ENCODE results near the gene RND3.

RND3 gene

GRCh38 chr2:150494234-150494945, 6.9 kb upstream of the RND3 start:
- H3K36me3 ChIP-seq (ENCODE audit: control insufficient read depth in 1 of 2, insufficient read depth in 2 of 2, low read length in 2 of 2) = no peaks in the 10 kb centered on the region
- no peak overlapping the region for H3K27ac ChIP-seq (ENCODE audit: low read depth, low read length)
- H3K4me3 ChIP-seq (ENCODE audit: low read depth in 1 of 2, low read length in 2 of 2) = no peak overlapping the region
- no peaks in the 10 kb centered on the region for H3K4me1 ChIP-seq (ENCODE audit: control insufficient read depth in 1 of 2, insufficient read depth in 2 of 2, low read length in 2 of 2)
- H3K27me3 ChIP-seq (ENCODE audit: control insufficient read depth in 1 of 2, insufficient read depth in 2 of 2, low read length in 2 of 2) = no peaks in the 10 kb centered on the region
- no peaks in the 10 kb centered on the region for H3K9me3 ChIP-seq (ENCODE audit: control insufficient read depth in 1 of 2, low read length in 2 of 2)
- no peak overlapping the region for H3K9ac ChIP-seq (ENCODE audit: low read depth in 1 of 2, low read length in 2 of 2)

- Histone ChIP-seq H3K36me3 (ENCODE audit: control insufficient read depth in 1 of 2, insufficient read depth in 2 of 2, low read length in 2 of 2) (no peaks in the 10 kb centered on the region), H3K27ac (ENCODE audit: low read depth, low read length) (no peak overlapping the region), H3K9ac (ENCODE audit: low read depth in 1 of 2, low read length in 2 of 2) (no peak overlapping the region), H3K4me3 (ENCODE audit: low read depth in 1 of 2, low read length in 2 of 2) (no peak overlapping the region), H3K27me3 (ENCODE audit: control insufficient read depth in 1 of 2, insufficient read depth in 2 of 2, low read length in 2 of 2) (peaks cover 3 to 5% of the 10 kb centered on the region in 2 donors), H3K9me3 (ENCODE audit: control insufficient read depth in 1 of 2, low read length in 2 of 2) (no peaks in the 10 kb centered on the region), H3K4me1 (ENCODE audit: control insufficient read depth in 1 of 2, insufficient read depth in 2 of 2, low read length in 2 of 2) (no peaks in the 10 kb centered on the region)
Observed at GRCh38 chr2:150491943-150492342, 4.5 kb upstream of the RND3 start.

GRCh38 chr2:150491430-150491829, 4.0 kb upstream of the RND3 start:
- H3K4me1 ChIP-seq (ENCODE audit: control insufficient read depth in 1 of 2, insufficient read depth in 2 of 2, low read length in 2 of 2) = no peaks in the 10 kb centered on the region

GRCh38 chr2:150490466-150490865, 3.0 kb upstream of the RND3 start:
- H3K27ac ChIP-seq (ENCODE audit: low read depth, low read length) = no peak overlapping the region
- no peaks in the 10 kb centered on the region for H3K36me3 ChIP-seq (ENCODE audit: control insufficient read depth in 1 of 2, insufficient read depth in 2 of 2, low read length in 2 of 2)
- no peaks in the 10 kb centered on the region for H3K4me1 ChIP-seq (ENCODE audit: control insufficient read depth in 1 of 2, insufficient read depth in 2 of 2, low read length in 2 of 2)
- no peak overlapping the region for H3K9ac ChIP-seq (ENCODE audit: low read depth in 1 of 2, low read length in 2 of 2)
- no peak overlapping the region for H3K4me3 ChIP-seq (ENCODE audit: low read depth in 1 of 2, low read length in 2 of 2)
- H3K27me3 ChIP-seq (ENCODE audit: control insufficient read depth in 1 of 2, insufficient read depth in 2 of 2, low read length in 2 of 2) = peaks cover 5 to 6% of the 10 kb centered on the region in 2 donors
- H3K9me3 ChIP-seq (ENCODE audit: control insufficient read depth in 1 of 2, low read length in 2 of 2) = no peaks in the 10 kb centered on the region

More at GRCh38 chr2:150491430-150491829, 4.0 kb upstream of the RND3 start:
- Histone ChIP-seq H3K4me3 (ENCODE audit: low read depth in 1 of 2, low read length in 2 of 2) (no peak overlapping the region), H3K27me3 (ENCODE audit: control insufficient read depth in 1 of 2, insufficient read depth in 2 of 2, low read length in 2 of 2) (peaks cover 5 to 6% of the 10 kb centered on the region in 2 donors), H3K9ac (ENCODE audit: low read depth in 1 of 2, low read length in 2 of 2) (no peak overlapping the region), H3K9me3 (ENCODE audit: control insufficient read depth in 1 of 2, low read length in 2 of 2) (no peaks in the 10 kb centered on the region), H3K36me3 (ENCODE audit: control insufficient read depth in 1 of 2, insufficient read depth in 2 of 2, low read length in 2 of 2) (no peaks in the 10 kb centered on the region), H3K27ac (ENCODE audit: low read depth, low read length) (no peak overlapping the region)

GRCh38 chr2:150486539-150487484, 655 bp downstream of the RND3 start:
- Histone ChIP-seq H3K9ac (ENCODE audit: low read depth in 1 of 2, low read length in 2 of 2) (peak overlapping the region; percentile 89 to 91), H3K27me3 (ENCODE audit: control insufficient read depth in 1 of 2, insufficient read depth in 2 of 2, low read length in 2 of 2) (peaks cover 5 to 6% of the 10 kb centered on the region in 2 donors), H3K27ac (ENCODE audit: low read depth, low read length) (peak overlapping the region; percentile 94), H3K9me3 (ENCODE audit: control insufficient read depth in 1 of 2, low read length in 2 of 2) (no peaks in the 10 kb centered on the region), H3K4me1 (ENCODE audit: control insufficient read depth in 1 of 2, insufficient read depth in 2 of 2, low read length in 2 of 2) (peaks cover 18 to 23% of the 10 kb centered on the region in 2 donors), H3K36me3 (ENCODE audit: control insufficient read depth in 1 of 2, insufficient read depth in 2 of 2, low read length in 2 of 2) (no peaks in the 10 kb centered on the region), H3K4me3 (ENCODE audit: low read depth in 1 of 2, low read length in 2 of 2) (peak overlapping the region; percentile 82 to 95)

- H3K27me3 ChIP-seq (ENCODE audit: control insufficient read depth in 1 of 2, insufficient read depth in 2 of 2, low read length in 2 of 2) = peaks cover 5 to 6% of the 10 kb centered on the region in 2 donors
- H3K27ac ChIP-seq (ENCODE audit: low read depth, low read length) = peak overlapping the region; percentile 94
- H3K4me1 ChIP-seq (ENCODE audit: control insufficient read depth in 1 of 2, insufficient read depth in 2 of 2, low read length in 2 of 2) = peaks cover 18 to 30% of the 10 kb centered on the region in 2 donors
- no peaks in the 10 kb centered on the region for H3K9me3 ChIP-seq (ENCODE audit: control insufficient read depth in 1 of 2, low read length in 2 of 2)
- H3K4me3 ChIP-seq (ENCODE audit: low read depth in 1 of 2, low read length in 2 of 2) = peak overlapping the region; percentile 82 to 95
- peak overlapping the region; percentile 89 to 91 for H3K9ac ChIP-seq (ENCODE audit: low read depth in 1 of 2, low read length in 2 of 2)
- H3K36me3 ChIP-seq (ENCODE audit: control insufficient read depth in 1 of 2, insufficient read depth in 2 of 2, low read length in 2 of 2) = peaks cover 0 to 3% of the 10 kb centered on the region in 2 donors
Observed at GRCh38 chr2:150485871-150486538, 1.5 kb downstream of the RND3 start.

GRCh38 chr2:150485114-150485870, 2.2 kb downstream of the RND3 start:
- Histone ChIP-seq H3K9ac (ENCODE audit: low read depth in 1 of 2, low read length in 2 of 2) (peak overlapping the region; percentile 89 to 91), H3K27ac (ENCODE audit: low read depth, low read length) (peak overlapping the region; percentile 94), H3K4me1 (ENCODE audit: control insufficient read depth in 1 of 2, insufficient read depth in 2 of 2, low read length in 2 of 2) (peaks cover 18 to 36% of the 10 kb centered on the region in 2 donors), H3K4me3 (ENCODE audit: low read depth in 1 of 2, low read length in 2 of 2) (peak overlapping the region; percentile 82 to 95), H3K27me3 (ENCODE audit: control insufficient read depth in 1 of 2, insufficient read depth in 2 of 2, low read length in 2 of 2) (peaks cover 5 to 6% of the 10 kb centered on the region in 2 donors), H3K36me3 (ENCODE audit: control insufficient read depth in 1 of 2, insufficient read depth in 2 of 2, low read length in 2 of 2) (peaks cover 0 to 3% of the 10 kb centered on the region in 2 donors), H3K9me3 (ENCODE audit: control insufficient read depth in 1 of 2, low read length in 2 of 2) (no peaks in the 10 kb centered on the region)

- Histone ChIP-seq H3K4me3 (ENCODE audit: low read depth in 1 of 2, low read length in 2 of 2) (peak overlapping the region; percentile 82 to 95), H3K27ac (ENCODE audit: low read depth, low read length) (no peak overlapping the region), H3K27me3 (ENCODE audit: control insufficient read depth in 1 of 2, insufficient read depth in 2 of 2, low read length in 2 of 2) (peaks cover 5 to 6% of the 10 kb centered on the region in 2 donors), H3K36me3 (ENCODE audit: control insufficient read depth in 1 of 2, insufficient read depth in 2 of 2, low read length in 2 of 2) (peaks cover 0 to 3% of the 10 kb centered on the region in 2 donors), H3K4me1 (ENCODE audit: control insufficient read depth in 1 of 2, insufficient read depth in 2 of 2, low read length in 2 of 2) (peaks cover 19 to 42% of the 10 kb centered on the region in 2 donors), H3K9me3 (ENCODE audit: control insufficient read depth in 1 of 2, low read length in 2 of 2) (no peaks in the 10 kb centered on the region), H3K9ac (ENCODE audit: low read depth in 1 of 2, low read length in 2 of 2) (peak overlapping the region; percentile 89 to 91)
Observed at GRCh38 chr2:150484461-150485021, 2.9 kb downstream of the RND3 start.

GRCh38 chr2:150484006-150484405, 3.5 kb downstream of the RND3 start:
- no peaks in the 10 kb centered on the region for H3K9me3 ChIP-seq (ENCODE audit: control insufficient read depth in 1 of 2, low read length in 2 of 2)
- H3K36me3 ChIP-seq (ENCODE audit: control insufficient read depth in 1 of 2, insufficient read depth in 2 of 2, low read length in 2 of 2) = peaks cover 0 to 3% of the 10 kb centered on the region in 2 donors
- H3K27me3 ChIP-seq (ENCODE audit: control insufficient read depth in 1 of 2, insufficient read depth in 2 of 2, low read length in 2 of 2) = peaks cover 5 to 6% of the 10 kb centered on the region in 2 donors
- peak overlapping the region; percentile 82 to 95 for H3K4me3 ChIP-seq (ENCODE audit: low read depth in 1 of 2, low read length in 2 of 2)
- peaks cover 24 to 45% of the 10 kb centered on the region in 2 donors for H3K4me1 ChIP-seq (ENCODE audit: control insufficient read depth in 1 of 2, insufficient read depth in 2 of 2, low read length in 2 of 2)
- H3K9ac ChIP-seq (ENCODE audit: low read depth in 1 of 2, low read length in 2 of 2) = peak overlapping the region; percentile 4 to 89
- H3K27ac ChIP-seq (ENCODE audit: low read depth, low read length) = no peak overlapping the region
